H9 (cell line): ENCODE measurements around the gene CRAT. TPM values are rescaled to one million over a fixed set of nuclear protein-coding genes. Genes with fewer than 3 reads are reported as not detected.
A peak's percentile ranks its signal among the peaks of the same experiment; 100 is the strongest.

Experiments used
- DNase-seq: peaks from one replicate; pipeline ENCODE4 v3.0.0-alpha.2; 2017
- H2AFZ ChIP-seq: one replicate; pipeline ENCODE4 v1.6.1; 2013; ENCODE audit warnings: mild to moderate bottlenecking, low read length, control low read depth, moderate library complexity
- H2AK5ac ChIP-seq: 2 replicates; pipeline ENCODE4 v1.6.1; 2013; ENCODE audit warnings: low read length, control low read depth, mixed read lengths; ENCODE audit not compliant: insufficient read length
- H2BK120ac ChIP-seq: one replicate; pipeline ENCODE4 v1.6.1; 2013; ENCODE audit warnings: low read depth, mild to moderate bottlenecking, low read length, control low read depth, inconsistent platforms; ENCODE audit not compliant: poor library complexity, severe bottlenecking
- H2BK12ac ChIP-seq: 2 replicates; pipeline ENCODE4 v1.6.1; 2013; ENCODE audit warnings: low read length, control low read depth, mixed read lengths, low read depth; ENCODE audit not compliant: insufficient read length
- H2BK15ac ChIP-seq: 2 replicates; pipeline ENCODE4 v1.6.1; 2013; ENCODE audit warnings: low read depth, low read length, control low read depth
- H2BK20ac ChIP-seq: one replicate; pipeline ENCODE4 v1.6.1; 2013; ENCODE audit warnings: low read depth, mild to moderate bottlenecking, low read length, control low read depth, inconsistent platforms; ENCODE audit not compliant: poor library complexity, severe bottlenecking
- H2BK5ac ChIP-seq: 2 replicates; pipeline ENCODE4 v1.6.1; 2013; ENCODE audit warnings: low read length, control low read depth, mixed read lengths; ENCODE audit not compliant: insufficient read length
- H3K14ac ChIP-seq: 2 replicates; pipeline ENCODE4 v1.6.1; 2013; ENCODE audit warnings: low read length, control low read depth; ENCODE audit not compliant: insufficient read depth
- H3K18ac ChIP-seq: 2 replicates; pipeline ENCODE4 v1.6.1; 2013; ENCODE audit warnings: low read depth, mild to moderate bottlenecking, mixed read lengths, low read length, control low read depth; ENCODE audit not compliant: insufficient read length
- H3K23ac ChIP-seq: 2 replicates; pipeline ENCODE4 v1.6.1; 2013; ENCODE audit warnings: low read length, control low read depth, mixed read lengths, low read depth; ENCODE audit not compliant: insufficient read length
- H3K23me2 ChIP-seq: 2 replicates; pipeline ENCODE4 v1.6.1; 2013; ENCODE audit warnings: low read depth, mild to moderate bottlenecking, mixed read lengths, low read length, control low read depth; ENCODE audit not compliant: insufficient read length, poor library complexity, severe bottlenecking
- H3K27ac ChIP-seq: 2 replicates; pipeline ENCODE4 v1.5.1; 2013; ENCODE audit warnings: low read length, control low read depth, mixed read lengths, low read depth; ENCODE audit not compliant: insufficient read length
- H3K27me3 ChIP-seq: 2 replicates; pipeline ENCODE4 v1.6.1; 2013; ENCODE audit warnings: low read length, control low read depth, inconsistent platforms; ENCODE audit not compliant: insufficient read depth
- H3K4ac ChIP-seq: 2 replicates; pipeline ENCODE4 v1.6.1; 2013; ENCODE audit warnings: low read depth, mild to moderate bottlenecking, control low read depth, inconsistent platforms, low read length, moderate library complexity
- H3K4me1 ChIP-seq: 2 replicates; pipeline ENCODE4 v1.6.1; 2013; ENCODE audit warnings: low read length, control low read depth, inconsistent platforms; ENCODE audit not compliant: insufficient read depth
- H3K4me2 ChIP-seq: 2 replicates; pipeline ENCODE4 v1.6.1; 2013; ENCODE audit warnings: low read length, control low read depth, mixed read lengths; ENCODE audit not compliant: insufficient read length, insufficient read depth
- H3K56ac ChIP-seq: 2 replicates; pipeline ENCODE4 v1.6.1; 2013; ENCODE audit warnings: low read depth, mild to moderate bottlenecking, mixed read lengths, low read length, control low read depth; ENCODE audit not compliant: insufficient read length
- H3K79me1 ChIP-seq: 2 replicates; pipeline ENCODE4 v1.6.1; 2013; ENCODE audit warnings: low read depth, mild to moderate bottlenecking, moderate library complexity, low read length, control low read depth, inconsistent platforms; ENCODE audit not compliant: insufficient read depth, poor library complexity, severe bottlenecking
- H3K79me2 ChIP-seq: 2 replicates; pipeline ENCODE4 v1.6.1; 2013; ENCODE audit warnings: low read length, control low read depth, inconsistent platforms; ENCODE audit not compliant: insufficient read depth
- H3K9ac ChIP-seq: 2 replicates; pipeline ENCODE4 v1.6.1; 2013; ENCODE audit warnings: low read length, control low read depth, mixed read lengths; ENCODE audit not compliant: insufficient read length; ENCODE audit errors: extremely low read depth
- H3K9me3 ChIP-seq: one replicate; pipeline ENCODE4 v1.6.1; 2013; ENCODE audit warnings: low read depth, low read length, inconsistent platforms; ENCODE audit not compliant: control insufficient read depth
- H3T11ph ChIP-seq: one replicate; pipeline ENCODE4 v1.6.1; 2013; ENCODE audit warnings: mild to moderate bottlenecking, low read length, control low read depth, inconsistent platforms
- H4K20me1 ChIP-seq: one replicate; pipeline ENCODE4 v1.6.1; 2013; ENCODE audit not compliant: control insufficient read depth, insufficient read length, insufficient read depth
- H4K5ac ChIP-seq: 2 replicates; pipeline ENCODE4 v1.6.1; 2013; ENCODE audit warnings: low read depth, mild to moderate bottlenecking, mixed read lengths, low read length, control low read depth; ENCODE audit not compliant: insufficient read length
- H4K8ac ChIP-seq: replicated peaks from 2 replicates; pipeline ENCODE4 v1.6.1; 2013; ENCODE audit warnings: low read length, control low read depth, mixed read lengths, low read depth; ENCODE audit not compliant: insufficient read length
- H4K91ac ChIP-seq: 2 replicates; pipeline ENCODE4 v1.6.1; 2013; ENCODE audit warnings: low read depth, mild to moderate bottlenecking, moderate library complexity, mixed read lengths, low read length, control low read depth; ENCODE audit not compliant: insufficient read length
- H3K27ac Mint-ChIP-seq, 3 experiments: 2 replicates in 2 of 3; 3 replicates in 1 of 3; pipeline ENCODE4 v1.8.0; 2020 to 2021; ENCODE audit warnings: mixed read lengths in 3 of 3, mild to moderate bottlenecking in 1 of 3, moderate library complexity in 1 of 3
- H3K27me3 Mint-ChIP-seq: 2 replicates; pipeline ENCODE4 v1.8.0; 2021; ENCODE audit warnings: low read depth, mild to moderate bottlenecking, moderate library complexity, mixed read lengths
- H3K36me3 Mint-ChIP-seq, 3 experiments: 2 replicates in 2 of 3; 3 replicates in 1 of 3; pipeline ENCODE4 v1.8.0; 2020 to 2021; ENCODE audit warnings: low read depth in 3 of 3, mixed read lengths in 3 of 3; ENCODE audit not compliant: insufficient read depth in 1 of 3
- H3K4me1 Mint-ChIP-seq, 2 experiments: 2 replicates each; pipeline ENCODE4 v1.8.0; 2020; ENCODE audit warnings: mixed read lengths in 2 of 2
- H3K4me3 Mint-ChIP-seq, 2 experiments: 2 replicates in 1 of 2; 3 replicates in 1 of 2; pipeline ENCODE4 v1.8.0; 2020 to 2021; ENCODE audit warnings: mild to moderate bottlenecking in 2 of 2, mixed read lengths in 2 of 2, moderate library complexity in 1 of 2
- H3K9me3 Mint-ChIP-seq, 2 experiments: 2 replicates in 1 of 2; 3 replicates in 1 of 2; pipeline ENCODE4 v1.8.0; 2020; ENCODE audit warnings: mild to moderate bottlenecking in 2 of 2, mixed read lengths in 2 of 2, moderate library complexity in 1 of 2
- WGBS: extraction: QIAGEN DNeasy Blood & Tissue Kit; methylation state at CpG from one replicate; pipeline ENCODE4 v1.1.7; 2013; ENCODE audit warnings: missing lambda C conversion rate, low lambda C conversion rate, mixed read lengths; ENCODE audit not compliant: insufficient read length; ENCODE audit errors: extremely low coverage; 5-methylcytosine and 5-hydroxymethylcytosine counted together
- total RNA-seq: library from RNA; stranded (reverse); gene quantifications from 2 replicates; pipeline ENCODE4 v1.2.1, GENCODE V29; 2021
- TF ChIP-seq, protein P1 (sequence below): fragments of 200-600 bp; sonication (generic); conservative IDR thresholded peaks from 3 replicates; pipeline ENCODE4 v1.8.0; 2021; ENCODE audit warnings: antibody characterized with exemption, mild to moderate bottlenecking

Gene CRAT
- total RNA-seq, 1 experiment from 2014 or later: 15.0 TPM

DNA sequence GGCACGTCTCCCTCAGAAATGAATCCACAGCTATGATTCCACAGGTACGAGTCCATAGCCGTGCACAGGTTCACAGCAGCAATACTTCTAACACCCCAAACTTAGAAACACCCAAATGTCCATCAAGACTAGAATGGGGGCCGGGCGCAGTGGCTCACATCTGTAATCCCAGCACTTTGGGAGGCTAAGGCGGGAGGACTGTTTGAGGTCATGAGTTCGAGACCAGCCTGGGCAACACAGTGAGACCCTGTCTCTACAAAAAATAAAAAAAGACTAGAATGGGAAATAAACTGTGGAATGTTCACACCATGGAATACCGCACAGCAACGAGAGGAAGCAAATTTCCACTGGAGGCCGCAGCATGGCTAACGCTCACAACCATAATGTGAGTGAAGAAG, 34.0 kb downstream of the CRAT start:
- H3K27me3 ChIP-seq: no peaks in the 10 kb centered on the region

More for the DNA sequence above, 34.0 kb downstream of the CRAT start:
- H4K91ac ChIP-seq: no peak overlapping the region
- H3K18ac ChIP-seq: no peak overlapping the region
- H3K4me2 ChIP-seq: no peak overlapping the region
- H2AK5ac ChIP-seq: no peak overlapping the region
- no peaks in the 10 kb centered on the region for H3K9me3 ChIP-seq
- H3K4me1 ChIP-seq: no peaks in the 10 kb centered on the region; the same call in 1 of the 2 replicates
- H4K20me1 ChIP-seq: no peaks in the 10 kb centered on the region
- no peak overlapping the region for H2BK5ac ChIP-seq
- no peak overlapping the region for H3K14ac ChIP-seq
- H3K23me2 ChIP-seq: peaks cover 10% of the 10 kb centered on the region
- peaks cover 2% of the 10 kb centered on the region; the same call in 1 of the 2 replicates for H3K79me2 ChIP-seq
- Mint-ChIP-seq H3K27ac (peak overlapping the region in 1 of 3 experiments; percentile 90; a peak in 2 of 7 replicates), H3K4me1 (peaks cover 10 to 22% of the 10 kb centered on the region in 2 experiments), H3K9me3 (no peaks in the 10 kb centered on the region), H3K27me3 (peaks cover 3% of the 10 kb centered on the region; the same call in 1 of the 2 replicates), H3K4me3 (no peak overlapping the region), H3K36me3 (no peaks in the 10 kb centered on the region; a peak in 1 of 7 replicates)
- H2AFZ ChIP-seq: no peak overlapping the region
- no peak overlapping the region for H3K27ac ChIP-seq
- H2BK20ac ChIP-seq: no peak overlapping the region
- H3K56ac ChIP-seq: no peak overlapping the region
- DNase-seq: no peak
- no peak overlapping the region for H2BK120ac ChIP-seq
- H3K23ac ChIP-seq: no peak overlapping the region
- H3K4ac ChIP-seq: no peak overlapping the region
- WGBS: no CpG with 5 or more reads among the region's 11 CpGs
- no peak overlapping the region for H3T11ph ChIP-seq
- H3K9ac ChIP-seq: no peak overlapping the region
- H4K5ac ChIP-seq: no peak overlapping the region
- TF ChIP-seq, protein P1, sequence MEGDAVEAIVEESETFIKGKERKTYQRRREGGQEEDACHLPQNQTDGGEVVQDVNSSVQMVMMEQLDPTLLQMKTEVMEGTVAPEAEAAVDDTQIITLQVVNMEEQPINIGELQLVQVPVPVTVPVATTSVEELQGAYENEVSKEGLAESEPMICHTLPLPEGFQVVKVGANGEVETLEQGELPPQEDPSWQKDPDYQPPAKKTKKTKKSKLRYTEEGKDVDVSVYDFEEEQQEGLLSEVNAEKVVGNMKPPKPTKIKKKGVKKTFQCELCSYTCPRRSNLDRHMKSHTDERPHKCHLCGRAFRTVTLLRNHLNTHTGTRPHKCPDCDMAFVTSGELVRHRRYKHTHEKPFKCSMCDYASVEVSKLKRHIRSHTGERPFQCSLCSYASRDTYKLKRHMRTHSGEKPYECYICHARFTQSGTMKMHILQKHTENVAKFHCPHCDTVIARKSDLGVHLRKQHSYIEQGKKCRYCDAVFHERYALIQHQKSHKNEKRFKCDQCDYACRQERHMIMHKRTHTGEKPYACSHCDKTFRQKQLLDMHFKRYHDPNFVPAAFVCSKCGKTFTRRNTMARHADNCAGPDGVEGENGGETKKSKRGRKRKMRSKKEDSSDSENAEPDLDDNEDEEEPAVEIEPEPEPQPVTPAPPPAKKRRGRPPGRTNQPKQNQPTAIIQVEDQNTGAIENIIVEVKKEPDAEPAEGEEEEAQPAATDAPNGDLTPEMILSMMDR: no peak
- H3K79me1 ChIP-seq: peaks cover 2% of the 10 kb centered on the region
- H2BK15ac ChIP-seq: no peak overlapping the region
- no peak overlapping the region for H2BK12ac ChIP-seq
- no peak overlapping the region for H4K8ac ChIP-seq
